ENCODE results near the gene MMD.

The MMD gene

DNA sequence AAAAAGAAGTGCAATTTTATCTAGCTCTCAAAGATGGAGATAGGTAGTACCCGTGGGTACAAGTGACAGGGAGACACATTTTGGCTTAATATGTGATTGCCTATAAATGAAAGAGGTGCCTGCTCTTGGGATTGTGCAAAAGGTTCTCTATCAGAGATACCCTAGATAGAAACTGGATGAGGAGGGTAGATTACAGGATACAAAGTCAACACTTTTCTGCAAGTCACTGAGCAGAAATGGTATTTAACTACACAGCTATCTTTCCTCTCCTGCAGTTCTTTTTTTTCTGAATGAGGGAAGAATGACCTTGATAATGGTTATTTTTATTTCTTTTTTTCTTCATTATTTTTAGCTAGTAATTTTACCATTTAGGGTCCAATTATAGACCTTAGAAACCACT, 67.6 kb downstream of the MMD start:
- no peak for DNase-seq (ENCODE audit: low read depth in 2 of 2)

- no peak for DNase-seq (ENCODE audit: low read depth in 2 of 2)
Observed at GRCh38 chr17:55351226-55351625, 70.4 kb downstream of the MMD start.

GRCh38 chr17:55350825-55351205, 70.8 kb downstream of the MMD start:
- no peak for DNase-seq (ENCODE audit: low read depth in 2 of 2)

GRCh38 chr17:55348749-55349354, 72.8 kb downstream of the MMD start:
- peak; percentile 18 to 26 for DNase-seq (ENCODE audit: low read depth in 2 of 2)

- DNase-seq (ENCODE audit: low read depth in 2 of 2) = no peak
Observed at GRCh38 chr17:55347341-55347740, 74.3 kb downstream of the MMD start.

DNA sequence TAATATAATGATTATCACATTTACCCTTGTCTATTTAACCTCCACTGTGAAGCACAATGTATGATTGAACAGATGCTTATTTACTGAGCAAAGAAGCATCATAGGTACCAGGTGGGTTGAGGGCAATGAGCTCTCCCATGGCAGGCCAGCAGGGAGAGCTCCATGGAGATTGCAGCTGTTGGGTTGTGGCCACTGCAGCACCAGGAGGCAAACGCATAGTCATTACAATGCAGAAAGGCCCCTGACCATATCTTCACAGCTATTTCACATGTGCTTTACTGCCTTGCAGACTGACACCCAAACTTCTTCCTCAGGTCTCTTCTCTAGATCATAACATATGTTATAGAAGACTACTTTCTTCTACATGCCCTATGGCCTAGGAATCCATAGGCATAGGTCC, 75.0 kb downstream of the MMD start:
- no peak for DNase-seq (ENCODE audit: low read depth in 2 of 2)

DNA sequence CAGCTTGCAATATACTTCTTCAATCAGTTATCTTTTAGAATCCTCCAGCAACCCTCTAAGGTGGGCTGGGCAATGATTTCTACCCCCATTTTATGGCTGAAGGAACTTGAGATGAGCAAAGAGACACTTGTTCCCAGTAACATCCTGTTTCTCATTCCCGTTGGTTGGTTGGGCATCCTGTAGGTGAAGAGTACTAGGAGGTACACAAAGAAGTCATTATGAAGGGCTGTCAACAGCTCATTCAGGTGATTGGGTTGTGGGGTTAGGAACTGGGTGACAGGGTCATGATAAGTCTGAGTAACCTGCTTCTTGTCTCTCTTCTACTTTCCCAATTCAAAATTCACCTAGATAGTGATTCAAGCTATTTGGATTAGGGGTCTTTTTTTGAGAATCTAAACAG, 76.5 kb downstream of the MMD start:
- no peak for DNase-seq (ENCODE audit: low read depth in 2 of 2)

- no peak for DNase-seq (ENCODE audit: low read depth in 2 of 2)
Observed at GRCh38 chr17:55344514-55344997, 77.1 kb downstream of the MMD start.

- no peak for DNase-seq (ENCODE audit: low read depth in 2 of 2)
Observed at GRCh38 chr17:55343900-55344513, 77.6 kb downstream of the MMD start.

- no peak for DNase-seq (ENCODE audit: low read depth in 2 of 2)
Observed at GRCh38 chr17:55342800-55343585, 78.6 kb downstream of the MMD start.
